ENCODE measurements around the gene RBMY1F.
"Not testable (repeated sequence)": the region's sequence is repeated elsewhere in the genome, so short reads cannot be mapped to it uniquely, and the experiment has no call there.

The RBMY1F gene

DNA sequence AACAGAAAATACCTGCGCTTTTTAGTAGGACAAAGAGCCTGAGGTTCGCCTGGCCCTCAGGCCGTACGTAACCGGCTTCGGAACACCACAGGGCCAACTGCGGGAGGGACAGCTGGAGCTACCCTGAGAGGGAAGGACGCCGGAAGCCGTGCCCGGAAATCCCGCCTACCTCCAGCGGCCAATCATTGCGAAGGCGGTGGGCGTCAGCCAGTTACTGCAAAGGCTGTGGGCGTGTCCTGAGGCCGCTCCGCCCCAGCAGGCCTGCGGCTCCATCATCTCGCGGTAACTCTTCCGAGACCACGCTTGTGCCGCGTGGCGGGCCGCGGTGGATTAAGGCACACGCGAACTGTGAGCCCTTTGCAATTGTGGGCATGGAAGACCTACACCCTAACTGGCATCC, at the start of gene RBMY1F:
Gene RBMY1F, minus strand, starts transcription at position 101 of the 400 bp plus-strand sequence. CDS start 1,954 bp downstream, outside the sequence.
- not testable (repeated sequence) for H3K9ac ChIP-seq (ENCODE audit: low read depth, low read length); H3K9me3 ChIP-seq (ENCODE audit: control insufficient read depth, insufficient read depth, low read length)

GRCh38 chrY:22151144-22151543, 31.6 kb downstream of the RBMY1F start:
- not testable (repeated sequence) for H3K9ac ChIP-seq (ENCODE audit: low read depth, low read length); H3K4me1 ChIP-seq (ENCODE audit: insufficient read depth, low read length); H3K36me3 ChIP-seq (ENCODE audit: insufficient read depth, low read length); H3K9me3 ChIP-seq (ENCODE audit: control insufficient read depth, insufficient read depth, low read length)

More for the DNA sequence above, at the start of gene RBMY1F:
- not testable (repeated sequence) for H3K36me3 ChIP-seq (ENCODE audit: insufficient read depth, low read length); H3K4me1 ChIP-seq (ENCODE audit: insufficient read depth, low read length)

DNA sequence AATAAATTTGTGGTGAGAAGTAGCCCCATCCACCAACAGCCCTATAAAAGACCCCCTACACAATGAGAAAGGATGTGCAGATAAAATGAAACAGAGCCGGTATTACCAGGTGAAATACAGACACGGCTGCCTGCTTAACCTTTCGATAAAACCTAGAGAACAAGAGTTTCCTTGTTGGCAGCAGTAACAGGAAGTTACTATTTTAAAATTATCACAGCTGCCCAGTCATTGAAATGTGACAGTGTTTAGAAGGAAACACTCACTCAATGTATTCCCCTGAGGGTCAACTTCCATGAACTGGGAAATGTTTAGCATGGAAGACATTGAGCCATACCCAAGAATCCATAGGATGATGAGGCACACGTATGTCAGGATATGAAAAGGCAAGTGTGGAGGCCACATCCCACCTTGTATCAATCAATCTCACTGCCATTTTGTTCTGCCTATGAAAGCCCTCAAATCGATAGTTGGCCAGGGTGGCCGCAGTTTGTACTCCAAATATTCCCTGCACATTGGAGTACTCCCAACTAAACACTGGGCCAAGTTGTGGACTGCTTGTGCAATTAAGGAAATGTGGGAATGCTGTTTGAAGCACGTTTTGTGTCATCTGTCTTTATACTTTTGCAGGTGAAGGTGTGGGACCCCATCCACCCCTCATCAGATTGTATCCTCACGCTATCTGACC, 41.6 kb downstream of the RBMY1F start:
- H3K36me3 ChIP-seq (ENCODE audit: insufficient read depth, low read length); H3K4me1 ChIP-seq (ENCODE audit: insufficient read depth, low read length); H3K9ac ChIP-seq (ENCODE audit: low read depth, low read length); H3K9me3 ChIP-seq (ENCODE audit: control insufficient read depth, insufficient read depth, low read length): not testable (repeated sequence)

DNA sequence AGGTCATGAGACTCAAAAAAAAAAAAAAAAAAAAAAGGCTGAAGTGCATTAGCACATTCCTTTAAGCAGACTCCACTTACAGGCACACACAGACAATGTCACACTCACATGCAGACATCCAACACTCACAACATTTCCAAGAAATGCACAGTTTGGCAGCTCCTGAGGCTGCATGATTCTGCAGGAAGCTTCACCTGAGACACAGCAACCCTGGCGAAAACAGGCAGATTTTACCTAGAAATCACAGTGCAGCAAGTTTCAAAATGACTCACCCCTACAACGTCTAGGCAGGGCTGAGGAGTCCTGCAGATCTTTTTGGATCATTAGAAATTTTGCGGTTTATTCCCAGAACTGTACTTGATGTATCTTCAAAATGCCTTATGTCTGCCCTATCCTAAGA, 48.0 kb downstream of the RBMY1F start:
- not testable (repeated sequence) for H3K4me1 ChIP-seq (ENCODE audit: insufficient read depth, low read length); H3K9me3 ChIP-seq (ENCODE audit: control insufficient read depth, insufficient read depth, low read length); H3K9ac ChIP-seq (ENCODE audit: low read depth, low read length); H3K36me3 ChIP-seq (ENCODE audit: insufficient read depth, low read length)

DNA sequence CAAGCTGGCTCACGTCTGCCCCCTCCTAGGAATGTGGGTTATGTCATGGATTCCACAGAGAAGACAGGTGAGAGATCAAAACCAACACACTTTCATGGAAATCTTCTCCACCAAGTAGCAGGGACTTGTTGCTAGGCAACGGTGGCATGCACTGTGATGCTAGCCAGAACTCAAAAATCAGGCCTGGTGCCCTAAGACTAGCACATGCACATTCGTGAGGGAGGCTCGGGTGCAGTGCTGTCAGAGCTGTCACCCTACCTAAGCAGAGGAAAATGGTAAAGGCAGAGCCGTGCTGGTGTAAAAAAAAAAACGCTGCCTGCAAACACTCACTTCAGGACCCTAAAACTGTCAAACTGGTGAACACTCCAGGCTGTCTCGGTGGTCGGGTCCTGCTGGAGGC, 52.2 kb downstream of the RBMY1F start:
- H3K9me3 ChIP-seq (ENCODE audit: control insufficient read depth, insufficient read depth, low read length); H3K4me1 ChIP-seq (ENCODE audit: insufficient read depth, low read length); H3K36me3 ChIP-seq (ENCODE audit: insufficient read depth, low read length); H3K9ac ChIP-seq (ENCODE audit: low read depth, low read length): not testable (repeated sequence)

Measured in ES-I3 (cell line).